ENCODE measurements around the gene PYCR2.
"Not testable (repeated sequence)": the region's sequence is repeated elsewhere in the genome, so short reads cannot be mapped to it uniquely, and the experiment has no call there.

The PYCR2 gene

DNA sequence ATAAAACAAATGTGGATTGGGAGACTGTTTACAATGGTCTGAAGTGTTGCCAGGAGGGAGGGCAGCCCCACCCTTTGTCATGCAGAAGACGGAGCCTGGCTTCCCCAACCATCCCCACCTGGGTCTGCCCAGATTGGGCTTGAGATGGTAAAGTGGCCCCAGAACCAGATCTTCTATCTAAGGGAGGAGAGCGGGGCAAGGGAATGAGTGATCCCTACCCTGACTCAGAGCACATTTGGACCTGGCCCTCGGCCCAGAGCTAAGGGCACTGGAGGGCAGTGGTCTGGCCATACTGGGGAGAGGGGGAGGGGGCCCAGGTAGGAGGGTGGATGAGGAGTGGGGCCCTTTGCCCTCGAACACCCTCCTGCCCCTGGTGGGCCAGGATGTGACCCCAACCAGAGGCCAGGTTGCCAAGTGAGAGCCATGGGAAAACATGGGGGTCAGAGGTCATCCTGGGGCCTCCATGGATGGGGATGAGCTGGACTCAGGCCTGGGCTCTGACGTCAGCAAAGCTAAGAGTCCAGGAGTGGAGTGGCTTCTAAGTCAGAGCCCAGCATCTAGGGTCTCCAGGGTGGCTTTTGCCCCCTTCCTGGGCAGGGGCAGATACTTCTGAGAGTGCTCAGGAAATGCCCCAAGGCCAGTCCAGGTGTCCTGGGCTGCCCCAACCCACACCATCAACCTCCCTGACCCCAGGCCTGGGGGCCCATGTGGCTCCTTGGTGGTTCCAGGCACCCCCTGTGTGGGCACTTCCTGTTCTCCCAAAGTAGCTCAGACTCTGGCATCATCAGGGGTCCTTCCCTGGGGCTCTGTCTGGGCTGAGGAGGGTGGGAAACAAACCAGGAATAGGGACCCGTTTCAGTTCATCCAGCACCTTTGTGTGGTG lies 33.5 kb downstream of the PYCR2 start:
- DNase-seq (ENCODE audit: low read depth in 3 of 3) = no peak

DNA sequence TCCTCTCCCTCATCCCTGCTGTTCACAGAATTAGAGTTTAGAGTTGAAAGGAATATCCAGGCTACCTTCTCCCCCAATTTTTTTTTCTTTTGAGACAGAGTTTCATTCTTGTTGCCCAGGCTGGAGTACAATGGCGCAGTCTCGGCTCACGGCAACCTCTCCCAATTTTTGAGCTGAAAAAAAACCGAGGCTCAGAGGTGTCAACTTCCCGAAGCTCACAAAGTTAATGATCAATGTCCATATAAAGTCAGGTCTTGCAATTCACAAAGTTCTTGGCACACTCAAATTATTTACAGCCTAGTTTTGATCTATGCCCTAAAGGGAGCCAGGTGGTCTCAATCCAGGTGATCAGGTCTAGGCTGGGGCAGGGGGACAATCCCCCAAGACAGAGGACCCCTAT lies 34.3 kb downstream of the PYCR2 start:
- DNase-seq (ENCODE audit: low read depth in 3 of 3) = no peak

DNA sequence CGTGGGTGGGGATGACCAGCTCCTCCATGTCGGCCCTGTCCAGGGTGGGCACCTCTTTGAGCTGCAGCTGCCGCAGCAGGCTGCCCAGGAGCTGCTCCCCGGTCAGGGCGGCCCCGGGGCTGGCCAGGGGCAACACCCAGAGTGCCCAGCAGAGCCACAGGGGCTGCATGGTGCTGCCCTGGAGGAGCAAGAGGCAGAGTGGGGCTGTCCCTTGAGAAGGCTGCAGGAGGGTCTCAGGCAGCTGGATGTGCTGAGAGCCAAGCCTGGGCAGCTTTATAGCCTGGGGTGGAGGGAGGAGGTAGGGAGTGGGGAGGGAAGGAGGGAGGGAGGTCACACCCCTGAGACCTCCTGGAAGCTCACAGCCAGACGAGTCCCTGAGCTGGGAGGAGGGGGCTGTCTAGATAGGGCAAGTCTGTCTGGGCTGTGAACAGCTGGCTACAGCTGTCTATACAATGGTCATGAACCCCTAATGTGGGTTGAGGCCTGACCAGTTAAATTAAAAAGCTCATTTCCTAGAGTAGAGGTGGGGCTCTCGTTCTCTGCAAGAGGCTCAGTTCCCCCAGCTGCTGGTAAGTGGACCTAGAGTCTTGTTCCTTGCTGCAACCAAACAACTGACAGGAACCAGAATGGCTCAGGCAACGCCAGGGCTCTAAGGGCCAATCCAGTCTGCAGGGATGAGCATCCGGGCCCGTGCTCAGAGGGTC lies 35.0 kb downstream of the PYCR2 start, which contains the start of gene LEFTY1:
Gene LEFTY1, minus strand, starts transcription at position 249 of the 704 bp plus-strand sequence. Its CDS starts 80 bp downstream, at position 169.
- no peak for DNase-seq (ENCODE audit: low read depth in 3 of 3)

DNA sequence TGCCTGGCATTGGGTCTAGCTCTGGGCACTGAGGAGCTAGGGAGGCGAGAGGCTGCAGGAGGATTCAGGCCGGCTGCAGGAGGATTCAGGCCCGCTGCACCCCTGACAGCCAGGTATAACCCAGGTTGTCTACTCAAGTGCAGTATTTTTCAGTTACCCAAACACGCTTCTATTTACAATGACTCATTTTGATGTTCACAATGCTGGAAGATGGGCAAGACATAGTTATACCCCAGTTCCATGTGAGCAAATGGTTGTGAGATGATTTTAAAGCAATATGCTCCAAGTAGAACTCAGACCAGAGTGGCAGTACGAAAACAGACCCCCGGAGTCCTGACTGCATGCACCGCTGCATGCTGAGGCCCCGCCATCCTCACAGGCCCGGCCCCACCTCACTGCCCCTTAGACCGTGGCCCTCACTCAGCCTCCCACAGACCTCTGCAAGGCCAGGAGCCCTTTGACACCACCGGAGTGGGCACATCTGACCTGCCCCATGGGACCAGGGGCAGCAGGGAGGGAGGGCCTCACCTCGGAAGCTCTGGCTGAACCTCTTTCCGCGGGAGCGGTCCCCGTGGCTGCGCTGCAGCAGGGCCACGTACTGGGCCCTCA lies 35.7 kb downstream of the PYCR2 start:
- DNase-seq (ENCODE audit: low read depth in 3 of 3) = no peak

DNA sequence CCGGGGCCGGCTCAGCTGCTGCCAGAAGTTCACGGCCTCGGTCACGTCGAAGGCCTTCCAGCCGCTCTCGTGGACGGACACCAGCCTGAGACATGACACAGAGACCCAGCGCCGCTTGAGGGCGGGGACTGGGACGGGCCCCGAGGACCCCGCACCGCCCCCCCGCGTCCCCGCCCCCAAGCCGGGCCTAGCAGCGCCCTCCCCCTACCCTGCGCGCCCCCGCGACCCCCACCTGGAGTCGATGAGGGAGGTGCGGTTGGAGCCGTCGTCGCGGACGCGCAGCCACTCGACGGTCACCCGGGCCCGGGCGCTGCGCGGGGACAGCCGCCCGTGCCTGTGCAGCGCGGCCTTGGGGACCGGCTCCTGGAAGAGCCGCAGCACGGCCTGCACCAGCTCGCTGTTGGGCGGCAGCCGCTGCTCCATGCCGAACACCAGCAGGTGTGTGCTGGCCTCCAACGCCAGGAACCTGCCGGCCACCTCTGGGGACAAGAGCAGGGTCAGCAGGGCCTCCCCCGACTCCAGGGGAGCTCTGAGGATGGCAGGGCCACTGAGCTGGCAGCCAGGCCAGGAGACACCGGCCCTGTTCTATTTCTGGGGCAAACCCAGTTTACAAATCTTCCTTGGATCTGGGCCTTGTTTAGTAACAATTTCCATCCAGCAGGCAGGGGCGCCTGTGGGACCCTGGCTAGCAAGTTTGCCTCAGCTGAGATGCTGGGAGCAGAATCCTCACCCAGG lies 36.3 kb downstream of the PYCR2 start:
- not testable (repeated sequence) for DNase-seq (ENCODE audit: low read depth in 3 of 3)

DNA sequence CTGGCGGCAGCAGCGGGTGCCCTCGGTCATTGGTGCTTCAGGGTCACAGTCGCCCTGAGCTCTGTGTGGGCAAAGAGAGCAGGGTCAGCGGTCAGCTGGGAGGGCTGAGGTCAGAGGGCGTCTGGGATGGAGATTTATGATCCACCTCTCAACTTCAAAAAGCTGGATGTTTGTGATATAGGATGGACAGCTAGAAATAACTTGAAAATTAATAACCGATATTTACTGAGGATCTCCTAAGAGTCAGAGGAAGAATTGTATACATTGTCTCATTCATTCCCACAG lies 37.1 kb downstream of the PYCR2 start:
- no peak for DNase-seq (ENCODE audit: low read depth in 3 of 3)

DNA sequence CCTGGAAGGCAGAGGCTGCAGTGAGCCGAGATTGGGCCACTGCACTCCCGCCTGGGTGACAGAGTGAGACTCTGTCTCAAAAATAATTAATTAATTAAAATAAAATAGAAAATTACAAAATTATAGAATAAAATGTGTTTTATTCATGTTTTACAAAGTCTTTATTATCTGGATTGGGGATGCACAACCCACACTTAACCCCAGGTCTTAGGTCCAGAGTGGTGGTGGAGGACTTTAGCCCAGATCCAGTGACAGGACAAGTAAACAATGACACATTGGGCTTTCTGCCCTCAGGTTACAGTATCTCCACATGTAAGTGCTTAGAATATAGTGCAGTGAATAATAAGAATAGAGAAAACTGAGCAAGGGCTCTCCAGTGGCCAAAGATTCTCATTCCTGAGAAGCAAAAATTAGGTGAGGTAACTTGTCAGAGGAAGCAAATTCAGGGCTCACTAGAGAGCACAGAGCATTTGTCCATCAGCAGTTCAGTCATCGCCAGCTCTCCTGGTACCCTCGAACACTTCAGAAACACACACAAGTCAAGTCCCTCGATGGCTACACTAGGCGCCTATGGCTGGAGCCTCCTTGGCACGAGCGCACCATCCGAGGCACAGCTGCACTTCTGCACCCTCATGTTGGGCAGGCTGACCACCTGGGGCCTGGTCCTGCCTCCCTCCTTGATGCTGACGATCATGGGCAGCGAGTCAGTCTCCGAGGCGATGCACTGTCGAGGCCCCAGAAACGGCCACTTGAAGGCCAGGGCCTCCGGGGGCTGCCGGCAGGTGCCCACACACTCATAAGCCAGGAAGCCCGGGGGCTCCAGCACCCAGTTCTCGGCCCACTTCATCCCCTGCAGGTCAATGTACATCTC lies 37.7 kb downstream of the PYCR2 start:
- DNase-seq (ENCODE audit: low read depth in 3 of 3) = no peak

DNA sequence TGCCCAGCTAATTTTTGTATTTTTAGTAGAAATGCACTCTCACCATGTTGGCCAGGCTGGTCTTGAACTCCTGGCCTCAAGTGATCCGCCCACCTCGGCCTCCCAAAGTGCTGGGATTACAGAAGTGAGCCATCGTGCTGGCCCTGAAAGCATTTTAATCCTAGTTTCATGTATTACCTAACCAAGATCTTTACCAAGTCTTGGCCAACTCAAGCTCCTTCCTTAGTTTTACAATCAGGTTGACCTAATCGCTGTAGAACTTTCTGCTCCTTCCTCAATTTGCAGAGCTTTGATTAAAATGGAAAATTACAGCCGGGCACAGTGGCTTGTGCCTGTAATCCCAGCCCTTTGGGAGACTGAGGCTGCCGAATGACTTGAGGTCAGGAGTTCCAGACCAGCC lies 38.7 kb downstream of the PYCR2 start:
- no peak for DNase-seq (ENCODE audit: low read depth in 3 of 3)

DNA sequence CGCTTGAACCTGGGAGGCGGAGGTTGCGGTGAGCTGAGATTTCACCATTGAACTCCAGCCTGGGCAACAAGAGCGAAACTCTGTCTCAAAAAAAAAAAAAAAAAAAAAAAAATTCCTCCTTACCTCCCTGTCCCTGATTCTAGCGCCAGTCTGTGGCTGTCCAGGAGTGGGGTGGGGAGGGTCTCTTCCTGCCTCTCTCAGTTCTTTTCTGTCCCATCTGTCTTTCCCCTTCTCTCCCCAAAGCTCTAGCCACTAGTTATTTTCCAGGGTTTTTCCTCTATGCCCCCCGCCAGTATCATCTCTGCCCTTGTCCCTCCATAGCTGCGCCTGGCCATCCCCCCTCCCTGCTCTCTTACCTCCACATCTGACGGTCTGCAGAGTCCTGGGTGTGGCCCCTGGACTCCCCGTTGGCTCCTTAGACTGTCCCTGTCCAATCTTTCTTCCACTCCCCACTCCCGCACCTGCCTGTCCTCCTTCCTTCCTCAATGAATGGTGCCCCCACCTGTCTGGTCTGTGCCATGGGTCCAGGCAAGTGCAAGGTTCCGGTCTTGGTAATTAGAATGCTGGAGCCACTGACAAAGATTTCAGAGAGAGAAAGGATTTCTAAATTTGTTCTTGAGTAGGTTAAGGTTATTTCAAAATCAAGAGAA lies 40.3 kb downstream of the PYCR2 start:
- no peak for DNase-seq (ENCODE audit: low read depth in 3 of 3)

DNA sequence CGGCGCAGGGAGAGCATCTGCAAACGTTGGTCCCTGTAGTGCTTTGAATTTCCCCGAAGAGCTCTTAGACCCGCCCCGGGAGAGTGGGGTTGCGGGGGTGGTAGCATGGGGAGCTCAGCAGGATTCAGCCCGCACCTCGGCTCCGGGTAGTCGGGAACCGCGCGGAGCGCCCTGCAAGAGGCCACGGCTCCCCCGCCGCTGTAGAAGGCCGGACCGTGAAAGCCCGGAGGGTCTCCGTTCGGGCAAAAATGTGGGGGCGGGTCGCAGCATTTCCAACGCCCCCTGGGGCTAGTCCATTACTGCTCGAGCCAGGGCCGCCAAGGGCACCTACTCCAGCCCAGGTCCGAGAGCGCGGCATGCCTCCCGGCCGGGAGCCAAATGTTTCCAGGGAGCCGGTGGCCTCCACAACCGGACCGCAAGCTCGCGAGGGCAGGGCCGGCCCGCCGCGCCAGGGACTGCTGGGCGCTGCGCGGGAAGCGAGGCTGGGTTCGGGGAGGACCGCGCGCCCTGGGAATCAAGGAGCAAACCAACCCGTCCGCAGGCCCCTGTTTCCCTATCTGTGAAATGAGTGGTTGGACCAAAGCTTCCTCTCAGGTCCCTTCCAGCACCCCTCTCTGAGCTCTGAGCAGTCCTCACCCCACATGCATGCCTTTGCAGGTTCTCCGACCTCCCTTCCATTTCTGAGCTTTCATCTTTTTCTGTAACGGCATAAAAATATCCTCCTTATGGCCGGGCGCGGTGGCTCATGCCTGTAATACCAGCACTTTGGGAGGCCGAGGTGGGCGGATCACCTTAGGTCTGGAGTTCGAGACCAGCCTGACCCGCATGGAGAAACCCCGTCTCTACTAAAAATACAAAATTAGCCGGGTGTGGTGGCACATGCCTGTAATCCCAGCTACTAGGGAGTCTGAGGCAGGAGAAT lies 41.1 kb downstream of the PYCR2 start:
- no peak for DNase-seq (ENCODE audit: low read depth in 3 of 3)

DNA sequence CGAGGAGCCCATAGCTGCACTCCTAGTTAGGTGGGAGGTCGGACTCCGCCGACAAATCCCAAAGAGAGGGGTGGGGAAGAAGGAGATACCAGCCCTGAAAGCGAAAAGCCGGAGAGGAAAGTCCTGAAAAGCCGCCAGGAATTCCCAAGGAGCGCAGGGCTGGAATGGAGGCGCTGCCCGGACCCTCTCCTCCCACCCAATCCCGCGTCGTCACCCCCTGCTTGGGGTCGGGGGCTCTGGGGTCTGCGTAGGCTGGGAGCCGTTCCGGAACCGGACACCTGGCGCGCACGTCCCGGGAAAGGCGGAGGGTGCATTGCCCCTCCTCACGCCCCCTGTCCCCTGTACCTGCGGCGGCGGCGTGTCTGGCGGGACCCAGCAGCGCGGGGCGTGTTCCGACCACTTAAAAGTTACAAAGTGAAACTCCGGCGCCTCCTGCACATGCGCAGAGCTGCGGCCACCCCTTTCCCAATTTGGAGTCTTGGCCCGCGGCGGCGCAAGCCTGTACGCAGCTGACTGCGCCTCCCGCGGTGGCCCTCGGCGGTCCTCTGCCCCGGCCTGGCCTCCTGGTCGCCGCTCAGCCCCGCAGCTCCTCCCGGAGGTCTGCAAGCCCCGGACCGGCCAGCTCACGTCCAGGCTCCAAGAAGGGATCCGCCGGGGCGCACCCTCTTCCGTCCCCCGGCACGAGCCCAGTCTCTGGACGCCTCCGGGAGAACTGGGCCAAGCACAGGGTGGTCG lies 41.9 kb downstream of the PYCR2 start, which contains the start of gene TMEM63A:
Gene TMEM63A, minus strand, starts transcription at position 422 of the 735 bp plus-strand sequence. CDS start 4,800 bp downstream, outside the sequence.
- peak; percentile 75 to 83 (median 76) for DNase-seq (ENCODE audit: low read depth in 3 of 3)

DNA sequence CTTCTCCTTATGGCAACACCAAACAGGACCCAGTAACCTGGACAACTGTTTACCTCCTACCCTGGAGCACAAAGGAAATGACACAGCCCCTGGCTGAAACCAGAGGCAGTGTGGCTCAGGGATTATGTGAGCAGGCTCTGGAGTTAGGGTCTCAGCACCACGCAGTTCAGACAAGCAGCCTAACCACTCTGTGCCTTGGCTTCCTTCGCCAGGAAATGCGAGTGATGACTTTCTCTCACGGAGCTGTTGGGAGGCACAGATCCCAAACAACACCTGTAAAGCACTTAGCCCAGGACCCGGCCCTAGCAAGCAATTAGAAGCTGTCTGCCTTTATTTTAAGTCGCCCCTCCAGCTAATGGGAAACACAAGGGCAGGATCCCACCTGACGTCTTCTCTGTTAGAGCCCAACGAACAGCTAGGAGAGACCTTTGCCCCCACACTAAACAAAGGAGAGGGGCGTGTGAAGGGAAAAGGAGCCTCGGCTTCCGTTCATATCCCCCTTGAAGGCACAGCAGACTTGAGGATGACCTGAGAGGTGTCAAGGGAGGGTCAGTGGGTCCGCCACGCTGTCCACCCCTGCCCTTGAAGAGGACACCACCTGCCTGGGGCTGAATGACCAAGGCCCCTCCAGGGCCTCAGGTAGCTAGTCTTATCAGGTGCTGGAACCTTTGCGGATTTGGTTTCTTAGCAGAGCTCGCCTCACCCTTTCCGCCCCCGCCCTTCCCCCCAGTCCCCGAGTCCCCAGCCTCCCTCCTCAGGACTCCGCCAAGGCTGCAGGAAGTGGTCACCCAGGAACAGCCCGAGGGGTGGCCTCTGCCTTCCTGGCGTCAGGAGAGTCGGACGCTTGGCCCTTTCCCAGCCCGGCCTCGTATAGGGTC lies 42.7 kb downstream of the PYCR2 start:
- DNase-seq (ENCODE audit: low read depth in 3 of 3) = no peak

DNA sequence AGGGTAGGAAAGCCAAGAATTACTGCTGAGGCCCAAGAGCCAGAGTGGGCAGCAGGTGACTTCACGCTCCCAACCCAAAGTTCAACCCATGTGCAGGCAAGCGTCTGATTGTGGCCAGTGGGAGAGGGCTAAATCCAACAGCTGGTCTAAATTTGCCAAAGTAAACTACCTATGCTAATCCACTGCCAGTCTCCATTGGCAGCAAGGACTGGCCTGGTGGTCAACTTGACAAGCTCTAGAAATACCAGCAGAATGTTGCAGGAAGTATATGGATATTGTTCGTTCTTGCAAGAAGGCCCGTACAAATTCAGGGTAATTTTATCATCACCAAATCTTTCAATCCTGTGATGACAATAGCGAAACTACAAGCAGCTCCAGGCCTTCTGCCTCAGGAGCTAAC lies 43.4 kb downstream of the PYCR2 start:
- DNase-seq (ENCODE audit: low read depth in 3 of 3) = no peak

DNA sequence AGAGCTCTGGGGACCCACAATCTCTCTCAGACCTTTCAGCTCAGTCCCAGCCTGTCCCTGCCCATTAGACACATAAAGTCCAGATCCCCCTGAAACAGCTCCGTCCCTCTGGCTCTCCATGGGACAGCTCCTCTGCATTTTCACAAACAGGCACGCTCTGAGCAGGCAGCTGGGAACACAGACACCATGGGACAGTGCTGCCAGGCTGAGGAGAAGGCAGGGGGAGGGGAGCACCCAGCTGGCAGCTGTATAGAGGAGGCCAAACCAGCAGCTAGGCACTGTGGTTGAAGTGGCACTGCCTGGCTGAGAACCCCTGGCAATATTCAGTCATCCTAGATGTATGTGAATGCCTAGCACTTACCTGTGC lies 43.8 kb downstream of the PYCR2 start:
- DNase-seq (ENCODE audit: low read depth in 3 of 3) = no peak

DNA sequence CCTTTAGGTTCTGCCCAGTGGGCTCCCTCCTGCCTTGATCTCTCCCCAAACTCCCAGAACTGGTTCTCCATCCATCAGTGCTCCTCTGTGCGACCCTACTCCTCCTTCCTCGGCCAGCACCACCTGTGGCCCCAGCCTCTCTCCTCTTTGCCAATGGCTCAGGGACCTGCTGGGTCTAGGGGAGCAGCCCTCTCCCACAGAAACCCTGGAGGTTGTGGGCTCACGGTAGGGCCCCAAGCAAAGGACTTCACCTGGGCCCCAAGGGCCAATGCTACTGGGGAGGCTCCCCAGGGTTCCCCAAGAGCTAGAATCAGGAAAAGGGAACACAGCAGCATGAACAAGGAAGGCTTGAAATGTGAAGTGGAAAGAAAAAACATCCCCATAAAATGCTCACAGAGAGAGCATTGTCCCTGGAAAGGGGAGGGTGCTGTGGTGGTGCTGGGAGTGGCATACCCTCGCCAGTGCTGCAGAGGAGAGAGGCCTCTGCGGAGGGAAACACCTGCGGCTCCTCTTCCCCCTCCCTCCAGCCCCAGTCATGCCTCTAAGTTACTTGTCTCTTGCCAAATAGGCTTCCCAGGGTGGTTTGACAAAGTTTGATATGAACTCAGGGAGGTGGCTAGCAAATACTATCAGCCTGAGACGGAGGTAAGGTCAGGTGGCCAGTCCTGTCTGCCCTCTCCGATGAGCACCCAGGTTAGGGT lies 44.4 kb downstream of the PYCR2 start:
- DNase-seq (ENCODE audit: low read depth in 3 of 3) = no peak

DNA sequence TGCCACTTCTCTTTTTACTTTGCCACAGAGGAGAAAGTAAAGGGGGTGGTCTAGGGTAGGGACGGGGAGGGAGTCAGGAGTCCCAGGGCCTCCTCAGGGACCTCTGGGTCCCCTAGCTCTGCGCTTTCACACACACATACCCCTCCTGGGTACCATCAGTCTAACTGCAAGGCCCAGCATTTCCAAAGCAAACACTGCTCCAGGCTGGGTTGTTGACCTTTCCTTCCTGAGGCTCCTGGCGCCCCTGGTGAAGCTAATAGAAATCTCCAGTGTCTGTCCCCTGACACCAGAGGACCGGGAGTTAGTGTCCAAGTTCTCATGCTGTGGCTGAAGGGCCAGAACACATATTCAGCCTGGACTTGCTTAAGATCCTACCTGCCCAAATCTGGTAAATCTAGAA lies 45.8 kb downstream of the PYCR2 start:
- DNase-seq (ENCODE audit: low read depth in 3 of 3) = no peak

DNA sequence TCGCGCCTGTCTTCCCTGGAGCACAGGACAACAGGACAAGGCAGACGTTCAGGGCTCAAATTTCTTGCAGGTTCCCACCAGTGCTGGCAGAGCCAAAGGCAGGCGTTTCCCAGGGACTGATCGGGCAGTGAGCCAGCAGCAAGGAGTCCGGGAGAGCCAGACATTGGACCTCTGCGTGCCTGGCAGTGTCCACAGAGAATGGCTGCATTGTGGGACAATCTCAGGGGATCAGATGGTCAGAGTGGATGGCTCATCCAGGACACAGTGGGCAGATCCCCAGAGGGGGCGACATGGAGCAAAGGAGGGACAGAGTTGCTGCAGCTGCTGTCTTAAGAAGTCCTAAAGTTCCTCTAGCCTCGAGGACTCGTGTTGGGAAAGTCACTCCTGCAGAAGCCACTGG lies 46.5 kb downstream of the PYCR2 start:
- no peak for DNase-seq (ENCODE audit: low read depth in 3 of 3)
